GM19468 (cell line): ENCODE results near the gene AUTS2.

ENCODE experiments used
- ATAC-seq: cut with Tn5 transposase; IDR thresholded peaks from one replicate; pipeline ENCODE4 v1.9.1; 2021; ENCODE audit warnings: mild to moderate bottlenecking, moderate library complexity, moderate number of reproducible peaks; ENCODE audit not compliant: unreplicated experiment; ENCODE audit errors: extremely low read depth

Gene AUTS2

DNA sequence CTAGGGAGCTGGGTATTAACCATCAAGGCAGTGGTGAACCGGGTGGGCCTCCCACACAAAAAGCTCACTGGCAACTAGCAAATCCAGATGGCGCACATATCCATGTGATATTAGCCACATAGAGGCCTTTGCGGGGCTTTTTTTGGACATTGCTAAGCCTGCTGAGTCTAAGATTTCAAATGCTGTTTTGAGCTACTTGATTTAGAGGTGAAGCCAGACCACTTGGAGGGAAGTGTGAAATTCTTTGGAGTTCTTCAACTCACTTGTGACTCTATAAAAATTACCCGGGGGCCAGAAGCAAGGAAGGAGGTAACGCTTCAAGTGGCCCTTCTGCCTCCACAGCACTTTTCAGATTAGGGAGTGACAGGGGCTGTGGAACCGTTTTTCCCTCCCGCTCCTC lies 913.9 kb downstream of the AUTS2 start:
- no peak for ATAC-seq

GRCh38 chr7:70512761-70513160 lies 914.5 kb downstream of the AUTS2 start:
- no peak for ATAC-seq

DNA sequence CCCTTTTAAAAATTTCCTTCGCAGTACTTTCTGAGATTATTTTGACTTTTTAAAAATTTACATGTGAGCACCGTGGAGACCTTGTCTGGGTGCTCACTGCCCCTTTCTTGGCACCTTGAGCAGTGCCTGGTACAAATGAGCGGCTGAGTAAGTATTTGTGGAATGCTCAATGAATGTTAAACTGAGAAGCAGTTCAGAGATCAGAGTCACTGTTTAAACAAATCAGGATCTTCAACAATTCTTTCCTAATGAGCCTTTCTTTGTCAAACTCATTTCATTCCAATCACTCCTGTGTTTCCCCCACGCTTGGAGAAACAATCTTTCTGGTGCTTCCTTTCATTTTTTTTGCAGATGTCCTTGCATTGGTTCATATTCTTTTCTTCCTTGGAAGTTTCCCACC lies 922.3 kb downstream of the AUTS2 start:
- ATAC-seq: no peak

GRCh38 chr7:70523249-70523988 lies 925.1 kb downstream of the AUTS2 start:
- no peak for ATAC-seq

DNA sequence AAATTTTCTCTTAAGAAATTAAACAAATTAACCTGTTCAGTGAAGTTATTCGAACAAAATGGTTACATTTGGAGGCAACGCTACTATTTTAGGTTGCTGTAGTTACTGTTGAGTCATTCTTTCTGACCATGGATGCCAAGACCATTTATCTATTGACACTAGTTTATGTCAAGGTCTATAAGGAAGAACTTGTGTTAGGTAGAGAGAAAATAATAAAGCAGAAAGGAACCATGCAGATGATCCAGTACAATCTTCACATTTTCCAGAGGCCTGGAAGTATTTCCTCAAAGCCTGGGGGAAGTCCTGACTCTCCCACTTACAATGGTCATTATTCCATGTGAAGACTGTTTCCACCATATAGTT lies 925.7 kb downstream of the AUTS2 start:
- ATAC-seq: no peak

DNA sequence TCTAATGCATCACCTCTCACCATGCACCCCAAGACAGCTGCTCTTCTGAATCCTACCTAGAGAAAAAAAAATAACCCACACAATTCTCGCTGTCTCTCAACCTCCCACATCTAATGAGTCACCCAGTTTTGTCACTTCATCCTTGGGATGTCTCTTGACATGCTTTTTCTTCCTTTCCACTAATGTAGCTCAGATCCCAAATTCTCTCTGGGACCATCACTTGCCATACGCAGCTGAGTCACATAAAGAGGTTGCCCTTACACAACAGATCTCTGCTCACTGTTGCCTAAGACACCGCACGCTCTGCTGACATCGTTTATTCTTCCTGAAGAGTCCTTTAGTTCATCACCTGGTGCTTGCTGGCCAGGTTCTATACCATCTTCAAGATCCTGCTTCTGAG lies 927.7 kb downstream of the AUTS2 start:
- ATAC-seq: no peak

- ATAC-seq: no peak
Observed at GRCh38 chr7:70527520-70528115, 929.3 kb downstream of the AUTS2 start.

DNA sequence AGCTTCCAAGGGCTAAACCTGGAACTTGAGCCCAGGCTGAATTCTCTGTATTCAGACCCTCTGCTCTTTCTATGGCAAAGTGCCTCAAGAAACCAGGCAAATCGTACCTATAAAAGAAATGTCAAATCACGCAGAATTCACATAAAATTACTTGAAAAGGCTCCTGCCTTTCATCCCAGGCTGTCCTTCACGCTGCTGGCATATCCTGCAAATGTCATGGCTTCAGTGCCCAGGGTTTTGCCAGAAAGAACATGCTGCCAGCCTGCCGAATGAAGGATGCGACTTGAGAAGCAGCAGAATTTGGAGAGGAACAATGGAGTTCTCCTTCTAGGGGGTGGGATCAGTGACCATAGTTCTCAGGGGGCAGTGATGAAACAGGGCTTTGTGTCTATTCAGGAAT lies 931.2 kb downstream of the AUTS2 start:
- no peak for ATAC-seq

DNA sequence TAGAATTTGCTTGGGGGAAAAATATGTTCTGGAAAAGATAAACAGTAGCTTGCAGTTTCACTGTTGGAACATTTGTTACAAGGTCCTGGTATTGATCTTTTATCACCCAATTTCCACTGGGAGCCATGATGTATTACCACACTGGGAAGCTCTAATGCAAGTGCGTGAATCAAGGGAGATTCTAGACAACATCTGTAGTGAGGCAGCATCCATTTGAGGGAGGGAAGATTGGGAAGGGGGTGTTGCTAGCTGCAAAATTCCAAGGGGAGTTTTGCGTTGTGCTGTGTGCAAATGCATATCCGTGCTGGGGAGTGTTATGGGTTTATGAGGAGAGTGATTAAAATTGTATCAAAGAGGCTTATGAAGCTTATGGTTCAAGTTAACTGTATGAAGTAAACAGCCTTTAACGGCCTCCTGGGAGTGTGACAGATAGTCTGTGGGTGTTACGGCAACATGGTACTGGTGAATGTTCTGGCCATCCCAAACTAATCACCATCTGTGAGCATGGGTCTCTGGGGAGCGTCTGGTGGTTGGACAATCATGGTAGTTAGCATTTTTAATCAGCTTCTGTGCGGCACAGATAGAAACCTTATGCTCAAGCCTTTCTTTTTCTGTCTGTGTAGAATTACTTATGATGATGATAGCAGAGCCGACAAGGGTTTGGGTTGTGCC lies 931.8 kb downstream of the AUTS2 start:
- no peak for ATAC-seq

DNA sequence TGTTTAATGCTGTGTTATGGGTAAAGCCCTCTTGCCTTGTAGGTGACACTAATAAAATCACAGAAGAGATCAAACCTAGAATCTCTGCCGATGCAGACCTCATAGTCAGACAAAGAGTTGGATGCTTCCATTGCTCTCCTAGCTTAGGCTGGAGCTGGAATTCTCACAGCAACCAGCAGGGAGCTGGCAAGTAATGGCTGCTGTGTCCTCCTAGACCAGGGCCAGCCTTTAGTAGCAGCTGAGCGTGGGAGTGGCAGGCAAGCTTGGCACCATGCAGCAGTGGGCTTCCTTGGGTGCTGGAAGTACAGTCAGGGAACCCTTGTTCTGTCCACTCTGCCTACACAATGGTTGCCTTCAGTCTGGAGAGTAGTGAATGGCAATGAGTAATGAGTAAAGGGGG lies 935.3 kb downstream of the AUTS2 start:
- no peak for ATAC-seq

GRCh38 chr7:70539205-70539604 lies 940.9 kb downstream of the AUTS2 start:
- ATAC-seq: no peak

- ATAC-seq: no peak
Observed at GRCh38 chr7:70539617-70540016, 941.3 kb downstream of the AUTS2 start.

GRCh38 chr7:70540641-70541040 lies 942.4 kb downstream of the AUTS2 start:
- ATAC-seq: no peak

DNA sequence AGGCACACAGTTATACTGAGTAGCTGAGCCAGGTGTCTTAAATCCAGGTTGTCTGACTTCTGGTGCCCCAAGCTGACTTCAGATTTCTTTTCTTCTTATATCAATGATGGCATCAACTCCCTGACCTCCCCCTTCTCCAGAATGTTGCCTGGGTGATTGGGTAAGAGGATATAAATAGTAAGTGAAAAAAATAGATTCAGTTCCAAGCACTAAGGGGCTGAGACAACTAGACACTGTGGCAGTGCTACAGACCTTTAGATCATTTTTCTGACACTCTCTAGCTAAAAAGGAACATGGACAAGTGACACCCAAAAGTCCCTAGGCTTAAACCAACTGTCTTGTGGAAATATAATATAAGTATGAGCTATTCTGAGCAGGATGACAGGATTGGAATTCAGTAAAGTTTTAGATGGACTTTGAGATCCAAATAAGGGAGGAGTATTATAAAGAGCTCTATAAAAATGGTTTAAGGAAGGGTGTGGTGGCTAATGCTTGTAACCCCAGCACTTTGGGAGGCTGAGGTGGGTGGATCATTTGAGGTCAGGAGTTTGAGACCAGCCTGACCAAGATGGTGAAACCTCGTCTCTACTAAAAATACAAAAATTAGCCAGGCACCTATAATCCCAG lies 944.6 kb downstream of the AUTS2 start:
- ATAC-seq: no peak

GRCh38 chr7:70544016-70544415 lies 945.7 kb downstream of the AUTS2 start:
- ATAC-seq: no peak

DNA sequence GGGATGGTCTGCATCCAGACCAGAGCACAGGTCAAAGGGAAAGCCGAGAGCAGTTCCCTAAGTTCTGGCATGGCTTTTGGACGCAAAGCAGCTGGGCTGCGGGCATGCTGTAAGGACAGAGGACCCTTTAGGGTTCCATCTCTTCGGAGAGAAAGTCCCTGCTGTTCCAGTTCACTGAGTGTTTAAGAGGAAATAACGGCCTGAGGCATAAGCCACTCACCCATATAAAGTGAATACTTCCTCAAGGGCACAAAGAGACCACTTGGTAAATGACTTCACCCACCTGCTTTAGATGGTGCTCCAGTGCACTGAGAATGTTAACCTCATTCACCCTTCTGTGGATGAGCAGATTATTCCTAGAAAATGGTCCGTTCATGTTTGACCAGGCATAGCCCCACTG lies 946.9 kb downstream of the AUTS2 start:
- no peak for ATAC-seq

GRCh38 chr7:70552141-70552540 lies 953.9 kb downstream of the AUTS2 start:
- ATAC-seq: no peak

DNA sequence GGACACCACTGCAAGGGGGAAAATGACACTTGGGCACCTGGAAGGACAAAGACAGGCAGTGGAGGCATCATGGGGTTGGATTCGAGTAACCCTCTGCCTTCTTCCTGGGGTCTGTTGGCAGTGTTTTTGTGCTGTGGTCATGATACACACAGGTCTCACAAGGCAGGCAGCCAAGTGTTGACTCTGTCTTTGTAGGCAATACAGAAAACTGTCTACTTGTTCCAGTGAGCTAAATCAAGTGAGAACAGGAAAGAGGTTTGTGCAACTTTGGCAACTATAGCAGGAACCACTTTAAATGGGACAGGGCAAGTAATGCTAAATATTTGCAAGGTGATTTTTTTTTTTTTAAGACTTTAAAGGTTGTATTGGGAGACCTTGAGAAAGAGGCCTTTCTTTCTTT lies 955.1 kb downstream of the AUTS2 start:
- no peak for ATAC-seq

- ATAC-seq: no peak
Observed at GRCh38 chr7:70554646-70555045, 956.4 kb downstream of the AUTS2 start.

- no peak for ATAC-seq
Observed at GRCh38 chr7:70556761-70557160, 958.5 kb downstream of the AUTS2 start.

GRCh38 chr7:70557338-70557737 lies 959.1 kb downstream of the AUTS2 start:
- ATAC-seq: no peak
